HT-29 (cell line): ENCODE data around the gene DIRAS1. TPM values are rescaled to one million over a fixed set of nuclear protein-coding genes. Genes with fewer than 3 reads are reported as not detected.
"Not testable (repeated sequence)": the region's sequence is repeated elsewhere in the genome, so short reads cannot be mapped to it uniquely, and the experiment has no call there.

Source experiments
- DNase-seq: peaks from one replicate; pipeline ENCODE4 v3.0.0-alpha.2; 2015; ENCODE audit warnings: low spot score
- total RNA-seq: library from RNA; depleted of rRNA; stranded (reverse); fragments of >200 nt; shearing (Covaris generic); gene quantifications from 2 replicates; pipeline ENCODE4 v1.2.3, GENCODE V29; 2014; rRNA removed

Gene DIRAS1
- total RNA-seq, 1 experiment from 2014 or later: not detected

GRCh38 chr19:2678044-2678671 lies 43.0 kb downstream of the DIRAS1 start:
- DNase-seq: no peak

- DNase-seq: no peak
Measured at GRCh38 chr19:2676823-2677222, 44.3 kb downstream of the DIRAS1 start.

- no peak for DNase-seq
Measured at GRCh38 chr19:2675892-2676291, 45.3 kb downstream of the DIRAS1 start.

- DNase-seq: no peak
Measured at GRCh38 chr19:2670217-2670616, 51.0 kb downstream of the DIRAS1 start.

- no peak for DNase-seq
Measured at GRCh38 chr19:2668175-2668763, 52.9 kb downstream of the DIRAS1 start.

GRCh38 chr19:2667349-2667748 lies 53.8 kb downstream of the DIRAS1 start:
- DNase-seq: not testable (repeated sequence)

- DNase-seq: no peak
Measured at GRCh38 chr19:2666344-2666994, 54.7 kb downstream of the DIRAS1 start.

GRCh38 chr19:2665103-2665502 lies 56.1 kb downstream of the DIRAS1 start:
- no peak for DNase-seq

Other genes with a start within 250 kb of the DIRAS1 start
- 15.2 and 21.8 TPM in 2 replicates for gene GADD45B, start 245.2 kb downstream of the DIRAS1 start, total RNA-seq
- gene GNG7, start 18.7 kb downstream of the DIRAS1 start, total RNA-seq: 0.03 and 0.23 TPM in 2 replicates
- gene SLC39A3, start 18.6 kb upstream of the DIRAS1 start, total RNA-seq: 43.0 and 45.5 TPM in 2 replicates
- 122 and 127 TPM in 2 replicates for gene SGTA, start 61.9 kb upstream of the DIRAS1 start, total RNA-seq
- 271 and 308 TPM in 2 replicates for gene THOP1, start 64.1 kb upstream of the DIRAS1 start, total RNA-seq
- gene ZNF554, start 98.5 kb upstream of the DIRAS1 start, total RNA-seq: 1.2 TPM in 2 replicates
- 0.65 and 1.3 TPM in 2 replicates for gene ZNF555, start 120.1 kb upstream of the DIRAS1 start, total RNA-seq
- gene ZNF556, start 146.0 kb upstream of the DIRAS1 start, total RNA-seq: 0.03 and 0.23 TPM in 2 replicates
- gene ZNF57, start 179.6 kb upstream of the DIRAS1 start, total RNA-seq: 5.6 and 5.7 TPM in 2 replicates
- gene ZNF77, start 223.6 kb upstream of the DIRAS1 start, total RNA-seq: 0.86 and 1.7 TPM in 2 replicates